Measurements from ENCODE around the gene GCNT2.

Gene GCNT2

DNA sequence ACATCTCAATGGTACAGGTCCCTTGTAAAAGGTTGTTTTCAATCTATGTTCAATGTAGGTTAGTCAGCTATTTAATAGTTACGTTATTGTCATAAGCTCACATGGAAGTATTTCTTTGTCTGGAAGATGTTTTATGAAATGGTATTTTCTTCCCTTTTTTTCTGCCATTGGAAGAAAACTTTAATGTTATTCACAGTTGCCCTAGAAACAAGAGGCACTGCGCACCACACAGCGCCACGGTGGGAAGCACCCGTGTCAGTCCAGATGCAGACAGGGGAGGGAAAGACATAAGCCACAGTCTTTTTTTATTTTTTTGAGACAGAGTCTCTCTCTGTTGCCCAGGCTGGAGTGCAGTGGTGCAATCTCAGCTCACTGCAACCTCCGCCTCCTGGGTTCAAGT, 82.1 kb downstream of the GCNT2 start:
- Histone ChIP-seq H3K9ac (ENCODE audit: low read length) (no peak overlapping the region), H3K27me3 (ENCODE audit: insufficient read depth, low read length) (no peaks in the 10 kb centered on the region), H2AFZ (ENCODE audit: low read length) (no peak overlapping the region), H3K4me2 (ENCODE audit: low read length) (no peak overlapping the region), H3K9me2 (ENCODE audit: low read depth, low read length) (no peaks in the 10 kb centered on the region), H3K27ac (ENCODE audit: low read depth, low read length, poor library complexity, severe bottlenecking) (no peak overlapping the region), H3F3A (ENCODE audit: insufficient read depth, low read length) (no peaks in the 10 kb centered on the region), H3K9me3 (ENCODE audit: low read length) (no peaks in the 10 kb centered on the region), H3K4me1 (ENCODE audit: insufficient read depth, low read length, severe bottlenecking) (peaks cover 7% of the 10 kb centered on the region), H3K79me2 (ENCODE audit: insufficient read depth, low read length) (0 out of 2 replicates have a peak, but pooled peaks cover 5% of the 10 kb centered on the region), H3K36me3 (ENCODE audit: insufficient read depth, low read length) (peaks cover 6% of the 10 kb centered on the region), H3K4me3 (ENCODE audit: low read depth, low read length, poor library complexity, severe bottlenecking) (no peak overlapping the region), H4K20me1 (ENCODE audit: insufficient read depth, low read length) (no peaks in the 10 kb centered on the region)
- TF ChIP-seq, protein P1, sequence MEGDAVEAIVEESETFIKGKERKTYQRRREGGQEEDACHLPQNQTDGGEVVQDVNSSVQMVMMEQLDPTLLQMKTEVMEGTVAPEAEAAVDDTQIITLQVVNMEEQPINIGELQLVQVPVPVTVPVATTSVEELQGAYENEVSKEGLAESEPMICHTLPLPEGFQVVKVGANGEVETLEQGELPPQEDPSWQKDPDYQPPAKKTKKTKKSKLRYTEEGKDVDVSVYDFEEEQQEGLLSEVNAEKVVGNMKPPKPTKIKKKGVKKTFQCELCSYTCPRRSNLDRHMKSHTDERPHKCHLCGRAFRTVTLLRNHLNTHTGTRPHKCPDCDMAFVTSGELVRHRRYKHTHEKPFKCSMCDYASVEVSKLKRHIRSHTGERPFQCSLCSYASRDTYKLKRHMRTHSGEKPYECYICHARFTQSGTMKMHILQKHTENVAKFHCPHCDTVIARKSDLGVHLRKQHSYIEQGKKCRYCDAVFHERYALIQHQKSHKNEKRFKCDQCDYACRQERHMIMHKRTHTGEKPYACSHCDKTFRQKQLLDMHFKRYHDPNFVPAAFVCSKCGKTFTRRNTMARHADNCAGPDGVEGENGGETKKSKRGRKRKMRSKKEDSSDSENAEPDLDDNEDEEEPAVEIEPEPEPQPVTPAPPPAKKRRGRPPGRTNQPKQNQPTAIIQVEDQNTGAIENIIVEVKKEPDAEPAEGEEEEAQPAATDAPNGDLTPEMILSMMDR (IDR thresholded peaks at IDR 0.05; ENCODE audit: low read length), result no peak
- TF ChIP-seq EZH2 (IDR thresholded peaks at IDR 0.05; ENCODE audit: borderline replicate concordance, low read length), result no peak

DNA sequence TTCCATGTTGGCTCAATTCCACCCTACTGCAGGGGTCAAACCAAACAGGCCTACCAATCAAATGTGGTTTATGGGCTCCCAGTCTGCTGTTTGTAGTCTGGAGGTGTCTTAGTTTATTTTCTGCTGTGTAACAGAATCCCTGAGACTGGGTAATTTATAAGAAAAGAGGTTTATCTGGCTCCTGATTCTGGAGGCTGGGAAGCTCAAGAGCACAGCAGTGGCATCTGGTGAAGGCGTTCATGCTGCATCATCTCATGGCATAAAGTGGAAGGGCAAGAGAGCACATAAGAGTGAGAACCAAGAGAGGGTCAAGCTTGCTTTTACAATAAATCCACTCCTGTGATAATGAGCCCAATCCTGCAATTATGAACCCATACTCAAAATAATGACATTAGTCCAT, 87.9 kb downstream of the GCNT2 start:
- H4K20me1 ChIP-seq (ENCODE audit: insufficient read depth, low read length), result no peaks in the 10 kb centered on the region
- H3K4me2 ChIP-seq (ENCODE audit: low read length), result no peak overlapping the region
- no peak overlapping the region for H3K9ac ChIP-seq (ENCODE audit: low read length)
- no peaks in the 10 kb centered on the region for H3K79me2 ChIP-seq (ENCODE audit: insufficient read depth, low read length)
- no peaks in the 10 kb centered on the region for H3K9me2 ChIP-seq (ENCODE audit: low read depth, low read length)
- no peak overlapping the region for H3K4me3 ChIP-seq (ENCODE audit: low read depth, low read length, poor library complexity, severe bottlenecking)
- no peaks in the 10 kb centered on the region for H3F3A ChIP-seq (ENCODE audit: insufficient read depth, low read length)
- H3K36me3 ChIP-seq (ENCODE audit: insufficient read depth, low read length), result peaks cover 10% of the 10 kb centered on the region
- no peak for TF ChIP-seq EZH2 (IDR thresholded peaks at IDR 0.05; ENCODE audit: borderline replicate concordance, low read length)
- TF ChIP-seq, protein P1 (IDR thresholded peaks at IDR 0.05; ENCODE audit: low read length), result no peak
- no peak overlapping the region for H3K27ac ChIP-seq (ENCODE audit: low read depth, low read length, poor library complexity, severe bottlenecking)
- H3K9me3 ChIP-seq (ENCODE audit: low read length), result no peaks in the 10 kb centered on the region
- H3K27me3 ChIP-seq (ENCODE audit: insufficient read depth, low read length), result no peaks in the 10 kb centered on the region
- H3K4me1 ChIP-seq (ENCODE audit: insufficient read depth, low read length, severe bottlenecking), result no peaks in the 10 kb centered on the region
- no peak overlapping the region for H2AFZ ChIP-seq (ENCODE audit: low read length)

DNA sequence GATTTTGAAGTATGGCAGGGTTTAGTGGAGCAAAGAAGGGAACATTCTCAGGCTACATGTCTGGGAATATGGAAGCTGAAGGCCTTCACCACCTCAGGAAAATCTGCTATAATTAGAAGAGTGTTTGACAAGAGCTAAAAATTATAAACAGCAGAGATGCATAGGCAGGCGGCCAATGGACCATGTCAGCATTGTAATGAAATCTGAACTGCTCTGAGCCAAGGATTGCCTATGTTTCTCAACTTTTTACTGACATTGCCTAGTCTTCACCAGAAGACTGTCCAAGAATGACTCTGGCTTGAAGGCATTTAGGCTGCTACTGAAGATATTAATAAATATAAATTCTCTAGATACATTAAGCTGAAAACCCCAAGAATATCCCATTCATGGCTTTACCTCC, 89.1 kb downstream of the GCNT2 start:
- H4K20me1 ChIP-seq (ENCODE audit: insufficient read depth, low read length), result no peaks in the 10 kb centered on the region
- H3K4me3 ChIP-seq (ENCODE audit: low read depth, low read length, poor library complexity, severe bottlenecking), result no peak overlapping the region
- H3F3A ChIP-seq (ENCODE audit: insufficient read depth, low read length), result no peaks in the 10 kb centered on the region
- TF ChIP-seq, protein P1 (IDR thresholded peaks at IDR 0.05; ENCODE audit: low read length), result no peak
- no peak for TF ChIP-seq EZH2 (IDR thresholded peaks at IDR 0.05; ENCODE audit: borderline replicate concordance, low read length)
- no peaks in the 10 kb centered on the region for H3K79me2 ChIP-seq (ENCODE audit: insufficient read depth, low read length)
- no peak overlapping the region for H3K27ac ChIP-seq (ENCODE audit: low read depth, low read length, poor library complexity, severe bottlenecking)
- H3K9me2 ChIP-seq (ENCODE audit: low read depth, low read length), result no peaks in the 10 kb centered on the region
- H3K36me3 ChIP-seq (ENCODE audit: insufficient read depth, low read length), result peaks cover 16% of the 10 kb centered on the region
- no peak overlapping the region for H3K9ac ChIP-seq (ENCODE audit: low read length)
- H3K4me2 ChIP-seq (ENCODE audit: low read length), result no peak overlapping the region
- no peaks in the 10 kb centered on the region for H3K4me1 ChIP-seq (ENCODE audit: insufficient read depth, low read length, severe bottlenecking)
- H2AFZ ChIP-seq (ENCODE audit: low read length), result no peak overlapping the region
- no peaks in the 10 kb centered on the region for H3K9me3 ChIP-seq (ENCODE audit: low read length)
- H3K27me3 ChIP-seq (ENCODE audit: insufficient read depth, low read length), result no peaks in the 10 kb centered on the region
